Measurements from ENCODE around the gene NCMAP.

The NCMAP gene

GRCh38 chr1:24600551-24600950 is 44.7 kb downstream of the NCMAP start:
- Histone ChIP-seq H3K27me3 (ENCODE audit: insufficient read depth, low read depth, severe bottlenecking) (no peaks in the 10 kb centered on the region), H3K27ac (no peak overlapping the region), H3K4me3 (ENCODE audit: low read depth, low read length) (no peak overlapping the region), H3K36me3 (no peaks in the 10 kb centered on the region), H3K9me3 (ENCODE audit: severe bottlenecking) (no peaks in the 10 kb centered on the region)
- DNase-seq = no peak
- no peak for TF ChIP-seq CTCF (IDR thresholded peaks at IDR 0.05; ENCODE audit: low read depth, low read length)

- no peak for DNase-seq
- TF ChIP-seq CTCF (IDR thresholded peaks at IDR 0.05; ENCODE audit: low read depth, low read length) = no peak
- Histone ChIP-seq H3K9me3 (ENCODE audit: severe bottlenecking) (no peaks in the 10 kb centered on the region), H3K36me3 (no peaks in the 10 kb centered on the region), H3K4me3 (ENCODE audit: low read depth, low read length) (no peak overlapping the region), H3K27ac (no peak overlapping the region), H3K27me3 (ENCODE audit: insufficient read depth, low read depth, severe bottlenecking) (no peaks in the 10 kb centered on the region)
These were observed 49.8 kb downstream of the NCMAP start for GRCh38 chr1:24605534-24606295.

GRCh38 chr1:24606296-24606605 is 50.4 kb downstream of the NCMAP start:
- no peak for DNase-seq
- no peak for TF ChIP-seq CTCF (IDR thresholded peaks at IDR 0.05; ENCODE audit: low read depth, low read length)
- Histone ChIP-seq H3K27me3 (ENCODE audit: insufficient read depth, low read depth, severe bottlenecking) (no peaks in the 10 kb centered on the region), H3K9me3 (ENCODE audit: severe bottlenecking) (no peaks in the 10 kb centered on the region), H3K27ac (no peak overlapping the region), H3K36me3 (no peaks in the 10 kb centered on the region), H3K4me3 (ENCODE audit: low read depth, low read length) (no peak overlapping the region)

- H3K36me3 ChIP-seq = no peaks in the 10 kb centered on the region
- no peak for DNase-seq
- H3K9me3 ChIP-seq (ENCODE audit: severe bottlenecking) = no peaks in the 10 kb centered on the region
- H3K27me3 ChIP-seq (ENCODE audit: insufficient read depth, low read depth, severe bottlenecking) = no peaks in the 10 kb centered on the region
- TF ChIP-seq CTCF (IDR thresholded peaks at IDR 0.05; ENCODE audit: low read depth, low read length) = no peak
- no peak overlapping the region for H3K4me3 ChIP-seq (ENCODE audit: low read depth, low read length)
- H3K27ac ChIP-seq = no peak overlapping the region
These were observed 50.7 kb downstream of the NCMAP start for GRCh38 chr1:24606621-24607020.

- H3K27me3 ChIP-seq (ENCODE audit: insufficient read depth, low read depth, severe bottlenecking) = no peaks in the 10 kb centered on the region
- no peaks in the 10 kb centered on the region for H3K9me3 ChIP-seq (ENCODE audit: severe bottlenecking)
- no peaks in the 10 kb centered on the region for H3K36me3 ChIP-seq
- no peak overlapping the region for H3K27ac ChIP-seq
- H3K4me3 ChIP-seq (ENCODE audit: low read depth, low read length) = no peak overlapping the region
- no peak for DNase-seq
- TF ChIP-seq CTCF (IDR thresholded peaks at IDR 0.05; ENCODE audit: low read depth, low read length) = no peak
These were observed 54.1 kb downstream of the NCMAP start for GRCh38 chr1:24609949-24610517.

GRCh38 chr1:24619376-24619775 is 63.5 kb downstream of the NCMAP start:
- TF ChIP-seq CTCF (IDR thresholded peaks at IDR 0.05; ENCODE audit: low read depth, low read length) = no peak
- Histone ChIP-seq H3K27ac (no peak overlapping the region), H3K4me3 (ENCODE audit: low read depth, low read length) (no peak overlapping the region), H3K9me3 (ENCODE audit: severe bottlenecking) (no peaks in the 10 kb centered on the region), H3K36me3 (no peaks in the 10 kb centered on the region), H3K27me3 (ENCODE audit: insufficient read depth, low read depth, severe bottlenecking) (no peaks in the 10 kb centered on the region)
- no peak for DNase-seq

Data from WERI-Rb-1 (cell line).